ENCODE results near the gene ZIC4.

GRCh38 chr3:147351301-147351700 is 55.0 kb downstream of the ZIC4 start:
- no peak for TF ChIP-seq POLR2A (IDR thresholded peaks at IDR 0.05)
- no peak for TF ChIP-seq CTCF (IDR thresholded peaks at IDR 0.05 in 8 of 11, conservative IDR thresholded peaks at IDR 0.05 in 3 of 11)
- TF ChIP-seq POLR2AphosphoS5 (IDR thresholded peaks at IDR 0.05): no peak
